Anterior cingulate cortex (tissue), 58 donors: ENCODE measurements around the gene PAK4.
"Not testable (repeated sequence)": the region's sequence is repeated elsewhere in the genome, so short reads cannot be mapped to it uniquely, and the experiment has no call there.

Experiments
- DNase-seq, 58 donors: peaks; one replicate each; lab custom pipeline; 2025; lab: John Stamatoyannopoulos, UW

PAK4 gene

DNA sequence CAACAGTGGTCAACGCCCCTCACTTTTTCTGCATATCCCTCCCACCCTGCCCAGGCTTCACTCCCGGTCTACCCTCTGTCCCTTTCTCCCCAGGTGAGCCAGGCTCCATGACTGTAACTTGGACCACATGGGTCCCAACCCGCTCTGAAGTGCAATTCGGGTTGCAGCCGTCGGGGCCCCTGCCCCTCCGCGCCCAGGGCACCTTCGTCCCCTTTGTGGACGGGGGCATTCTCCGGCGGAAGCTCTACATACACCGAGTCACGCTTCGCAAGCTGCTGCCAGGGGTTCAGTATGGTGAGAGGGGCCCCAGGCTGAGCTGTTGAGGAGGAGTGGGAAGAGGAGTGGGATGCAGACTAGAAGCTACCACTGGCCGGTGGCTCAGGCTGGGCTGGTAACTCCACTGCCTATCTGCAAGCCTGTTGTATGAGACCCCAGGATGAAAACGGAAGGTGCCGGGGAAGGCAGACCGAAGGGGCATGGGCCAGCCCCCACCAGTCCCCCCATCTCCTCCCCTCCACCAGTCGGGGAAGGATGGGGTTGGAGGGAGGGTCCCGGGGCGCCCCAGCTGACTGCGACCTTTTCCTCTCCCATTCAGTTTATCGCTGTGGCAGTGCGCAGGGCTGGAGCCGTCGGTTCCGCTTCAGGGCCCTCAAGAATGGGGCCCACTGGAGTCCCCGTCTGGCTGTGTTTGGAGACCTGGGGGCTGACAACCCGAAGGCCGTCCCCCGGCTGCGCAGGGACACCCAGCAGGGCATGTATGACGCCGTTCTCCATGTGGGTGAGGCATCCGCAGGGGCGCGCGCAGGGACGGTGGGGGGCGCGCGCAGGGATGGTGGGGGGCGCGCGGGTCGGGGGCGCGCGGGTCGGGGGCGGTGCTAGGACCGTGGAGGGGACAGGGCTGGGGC, 27.0 kb upstream of the PAK4 start:
- no peak for DNase-seq

DNA sequence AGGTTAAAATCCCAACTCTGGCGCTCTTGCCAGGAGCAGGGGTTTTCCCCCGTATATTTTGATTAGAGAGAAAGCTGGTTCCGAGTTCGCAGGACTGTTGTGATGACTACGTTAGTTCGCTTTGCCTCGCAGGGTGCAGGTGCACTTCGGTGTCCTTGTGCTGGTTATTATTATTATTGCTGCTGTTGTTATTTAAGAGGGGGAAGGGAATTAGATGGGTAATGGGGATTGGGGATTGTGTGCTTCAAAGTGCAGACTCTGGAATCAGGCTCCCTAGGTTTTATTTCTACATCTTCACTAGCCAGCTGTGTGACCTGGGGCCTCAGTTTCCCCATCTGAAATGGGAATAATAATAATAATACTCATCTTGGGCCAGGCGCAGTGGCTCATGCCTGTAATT, 26.2 kb upstream of the PAK4 start:
- no peak for DNase-seq

DNA sequence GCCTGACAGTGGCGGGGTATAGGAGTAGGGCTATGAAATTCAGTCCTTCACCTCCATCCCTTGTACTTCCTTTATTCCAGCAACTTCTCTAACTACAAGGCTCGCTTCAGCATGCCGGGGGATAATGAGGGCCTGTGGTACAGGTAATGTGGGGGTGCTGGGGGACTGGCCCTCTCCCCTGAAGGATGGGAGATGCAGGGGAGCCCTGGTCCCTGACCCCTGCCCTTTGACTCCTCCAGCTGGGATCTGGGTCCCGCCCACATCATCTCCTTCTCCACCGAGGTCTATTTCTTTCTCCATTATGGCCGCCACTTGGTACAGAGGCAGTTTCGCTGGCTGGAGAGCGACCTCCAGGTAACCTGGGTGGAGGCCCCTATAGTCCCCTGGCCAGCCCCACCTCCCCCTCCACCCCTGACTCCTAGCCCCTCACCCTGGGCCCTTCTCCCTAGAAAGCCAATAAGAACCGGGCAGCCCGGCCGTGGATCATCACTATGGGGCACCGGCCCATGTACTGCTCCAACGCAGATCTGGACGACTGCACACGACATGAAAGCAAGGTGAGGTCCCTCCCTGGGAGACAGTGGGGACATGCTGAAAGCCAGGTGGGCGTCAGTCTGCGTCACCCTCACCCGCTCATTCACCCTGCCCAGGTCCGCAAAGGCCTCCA, 25.0 kb upstream of the PAK4 start:
- no peak for DNase-seq

DNA sequence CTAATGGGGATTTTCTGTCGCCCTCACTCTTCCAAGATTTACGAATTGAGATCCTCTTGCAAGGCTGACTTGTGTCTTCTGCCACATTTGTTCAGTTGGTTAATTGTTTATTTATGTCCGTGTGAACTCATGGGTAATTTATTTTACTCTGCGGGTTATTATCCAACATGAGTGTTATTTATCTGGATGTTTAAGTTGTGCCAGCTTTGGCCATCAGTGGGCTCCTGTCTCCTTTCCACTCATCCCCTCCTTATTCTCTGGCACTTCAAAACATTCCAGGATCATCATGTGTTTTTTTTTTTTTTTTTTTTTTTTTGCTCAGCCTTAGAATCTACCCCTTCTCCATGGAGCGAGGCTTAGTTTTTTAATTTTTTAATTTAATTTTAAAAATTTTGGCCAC, 22.4 kb upstream of the PAK4 start:
- DNase-seq, result no peak

DNA sequence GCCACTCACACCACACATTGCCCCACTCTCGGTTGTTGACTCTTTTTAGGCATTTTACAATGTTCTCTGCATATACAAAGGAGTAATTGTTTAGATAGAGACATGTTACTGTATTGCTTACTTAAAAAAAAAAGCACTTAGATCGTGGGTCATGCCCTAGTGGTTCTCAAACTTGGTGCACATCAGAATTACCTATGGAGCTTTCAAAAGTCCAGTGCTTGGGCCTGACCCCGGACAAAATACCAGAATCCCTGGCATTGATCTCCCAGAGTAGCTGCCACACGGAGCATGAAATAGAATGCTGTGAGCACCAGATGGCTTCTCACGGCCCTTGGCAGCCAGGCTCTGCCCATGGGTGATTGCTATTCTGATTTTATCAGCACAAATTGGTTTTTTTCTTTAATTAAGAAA, 21.4 kb upstream of the PAK4 start:
- DNase-seq, result peak in 17 of 58 donors; percentile 1 to 52 (median 16)

DNA sequence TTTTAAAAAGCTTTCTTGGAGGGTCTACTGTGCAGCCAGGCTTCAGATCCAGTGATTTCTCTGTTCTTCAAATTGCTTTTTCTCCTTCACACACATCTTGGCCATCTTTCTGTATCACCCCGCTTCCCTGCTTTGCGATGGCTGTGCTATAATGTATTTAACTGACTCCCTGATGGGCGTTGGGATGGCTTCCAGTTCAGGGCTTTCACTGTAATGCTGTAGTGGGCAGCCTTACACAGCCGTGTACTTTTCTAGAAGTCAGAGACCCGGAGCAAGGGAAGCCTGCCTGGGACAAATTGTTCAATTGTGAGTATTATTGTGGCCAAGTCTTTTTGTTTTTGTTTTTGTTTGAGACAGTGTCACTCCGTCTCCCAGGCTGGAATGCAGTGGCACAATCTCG, 19.4 kb upstream of the PAK4 start:
- peak in 7 of 58 donors; percentile 15 to 56 (median 23) for DNase-seq

DNA sequence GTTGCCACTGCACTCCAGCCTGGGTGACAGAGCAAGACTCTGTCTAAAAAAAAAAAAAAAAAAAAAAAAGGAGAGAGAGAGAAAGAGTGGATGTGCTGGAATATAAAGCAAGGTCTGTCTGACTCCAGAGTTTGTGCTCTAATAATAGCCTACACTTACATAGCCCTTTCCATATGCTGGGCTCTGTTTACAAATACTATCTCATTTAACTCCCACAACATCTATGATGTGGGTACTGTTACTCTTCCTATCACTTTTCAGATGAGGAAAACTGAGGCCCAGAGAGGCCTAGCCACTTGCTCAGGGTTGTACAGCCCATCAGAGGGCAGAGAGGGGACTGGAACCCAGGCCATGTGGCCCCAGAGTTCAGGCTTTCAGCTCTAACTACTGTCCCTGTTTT, 15.9 kb upstream of the PAK4 start:
- no peak for DNase-seq

DNA sequence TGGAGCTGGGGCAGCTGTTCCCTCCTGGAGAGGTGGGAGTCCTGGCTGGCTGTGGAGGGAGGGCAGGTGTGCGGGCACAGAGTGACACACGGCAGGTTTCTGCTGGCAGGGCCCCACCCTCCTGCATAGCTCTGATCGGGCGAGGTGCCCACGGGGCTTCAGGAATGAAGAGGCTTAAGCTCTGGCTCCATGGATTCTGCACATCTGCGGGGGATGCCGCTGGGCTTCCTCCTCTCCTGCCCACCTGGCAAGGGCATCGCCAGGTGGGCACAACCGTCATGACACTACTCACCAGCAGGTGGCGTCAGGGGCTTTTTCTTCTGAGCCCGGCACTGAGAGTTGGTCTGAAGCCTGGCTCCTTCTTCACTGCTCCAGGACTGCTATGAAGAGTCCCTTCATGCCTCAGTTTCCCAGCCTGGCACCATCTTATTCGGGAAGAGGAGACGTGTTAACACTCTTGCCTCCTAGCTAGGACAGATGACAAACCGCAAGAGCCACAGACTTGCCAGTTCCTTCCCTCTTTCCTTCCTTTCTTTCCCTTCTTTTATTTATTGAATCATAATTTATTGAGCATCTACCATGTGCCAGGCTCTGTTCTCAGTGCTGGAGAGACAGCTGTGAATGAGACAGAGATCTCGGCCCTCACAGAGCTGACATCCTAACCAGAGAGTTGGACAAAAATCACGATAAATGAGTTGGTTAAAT, 15.2 kb upstream of the PAK4 start:
- peak in 39 of 58 donors; percentile 3 to 72 (median 31) for DNase-seq

DNA sequence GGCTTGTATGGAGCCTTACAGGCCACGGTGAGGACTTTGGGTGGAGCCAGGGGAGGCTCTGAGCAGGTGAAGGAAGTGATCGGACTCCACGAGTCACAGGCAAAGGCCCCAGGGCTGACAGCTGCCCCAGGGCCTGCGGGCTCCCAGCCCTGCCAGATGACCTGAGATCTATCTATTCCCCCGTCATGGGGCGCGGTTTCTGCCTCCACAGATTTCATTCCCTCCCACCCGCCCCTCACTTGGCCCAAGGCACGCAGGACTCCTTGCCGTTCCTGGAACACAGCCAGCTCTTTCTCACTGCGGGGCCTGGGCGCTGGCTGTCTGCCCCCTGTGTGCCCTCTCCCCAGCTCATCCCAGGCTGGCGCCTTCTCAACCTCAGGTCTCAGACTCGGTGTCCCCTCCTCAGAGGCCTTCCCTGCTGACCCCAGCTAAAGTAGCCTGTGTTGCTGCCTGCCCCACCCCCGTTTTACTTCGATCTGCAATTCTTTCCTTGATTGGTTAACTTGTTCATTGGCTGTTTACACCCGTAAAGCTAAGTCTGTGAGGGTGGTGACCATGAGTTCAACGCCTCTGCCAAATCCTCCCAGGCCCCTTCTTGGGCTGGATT, 13.9 kb upstream of the PAK4 start:
- peak in 1 of 58 donors; percentile 20 for DNase-seq

DNA sequence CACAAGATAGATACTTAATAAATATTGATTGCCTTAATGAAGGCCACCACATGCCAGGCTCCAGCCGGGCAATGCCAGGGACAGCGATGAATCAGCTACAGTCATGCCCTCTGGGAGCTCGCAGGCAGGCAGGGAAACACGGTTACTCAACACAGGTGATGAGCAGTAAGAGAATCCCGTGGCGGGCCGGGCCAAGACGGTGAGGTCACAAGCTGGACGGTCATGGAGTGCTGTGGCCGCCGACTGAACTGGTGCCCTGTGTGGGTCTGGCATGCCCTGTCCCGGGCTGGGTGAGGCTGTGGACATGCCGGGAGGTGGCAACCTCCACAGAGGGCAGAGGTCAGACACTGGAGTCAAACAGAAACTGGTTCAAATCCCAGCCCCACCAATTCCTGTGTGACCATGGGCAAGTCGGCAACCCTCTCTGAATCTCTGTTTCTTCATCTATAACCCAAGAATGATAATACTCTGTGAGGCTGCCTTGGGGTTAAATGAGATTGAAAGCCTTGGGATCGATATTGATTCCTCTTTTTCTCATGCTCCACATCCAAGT, 13.2 kb upstream of the PAK4 start:
- DNase-seq, result peak in 2 of 58 donors; percentile 22 to 27

DNA sequence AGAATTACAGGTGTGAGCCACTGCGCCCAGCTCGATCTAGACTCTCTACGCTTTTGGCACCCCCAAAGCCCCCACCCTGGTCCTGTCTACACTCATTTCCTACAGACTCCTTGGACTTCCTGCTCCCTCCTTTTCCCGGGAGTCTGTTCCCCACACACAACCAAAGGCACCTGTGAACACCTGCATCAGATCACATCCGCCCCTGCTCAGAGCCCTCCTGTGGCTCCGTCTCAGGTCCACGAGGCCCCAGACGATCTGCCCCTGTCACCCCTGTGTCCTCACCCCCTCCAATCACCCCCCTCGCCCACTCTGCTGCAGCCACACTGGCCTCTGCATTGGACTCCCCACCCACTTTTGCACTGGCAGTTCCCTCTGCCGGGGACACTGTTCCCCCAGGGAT, 12.4 kb upstream of the PAK4 start:
- DNase-seq, result no peak

DNA sequence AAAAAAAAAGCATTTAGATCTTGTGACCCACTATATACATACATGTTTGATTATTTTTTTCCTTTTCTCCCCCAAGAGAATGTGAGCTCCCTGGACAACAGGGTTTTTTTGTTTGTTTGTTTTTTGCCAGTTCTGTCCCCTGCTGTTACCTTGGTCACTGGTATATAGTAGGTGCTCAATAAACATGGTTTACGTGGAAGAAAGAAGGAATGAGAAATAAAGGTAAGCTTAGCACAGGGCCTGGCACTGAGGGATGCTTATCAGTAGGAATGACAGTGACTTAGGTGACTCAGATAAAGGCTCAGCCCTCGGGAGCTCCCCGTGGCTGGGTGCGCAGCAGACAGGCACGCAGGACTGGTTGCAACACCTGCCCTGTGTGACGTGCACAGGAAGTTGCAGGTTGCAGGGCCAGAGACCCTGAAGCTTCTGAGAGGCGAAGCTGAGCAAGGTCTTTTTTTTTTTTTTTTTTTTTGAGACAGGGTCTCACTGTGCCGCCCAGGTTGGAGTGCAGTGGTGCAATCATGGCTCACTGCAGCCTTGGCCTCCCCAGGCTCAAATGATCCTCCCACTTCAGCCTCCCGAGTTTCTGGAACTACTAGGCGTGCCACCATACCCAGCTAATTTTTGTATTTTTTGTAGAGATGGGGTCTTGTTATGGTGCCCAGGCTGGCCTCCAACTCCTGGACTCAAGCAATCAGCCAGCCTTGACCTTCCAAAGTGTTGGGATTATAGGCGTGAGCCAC, 10.3 kb upstream of the PAK4 start:
- DNase-seq, result no peak

DNA sequence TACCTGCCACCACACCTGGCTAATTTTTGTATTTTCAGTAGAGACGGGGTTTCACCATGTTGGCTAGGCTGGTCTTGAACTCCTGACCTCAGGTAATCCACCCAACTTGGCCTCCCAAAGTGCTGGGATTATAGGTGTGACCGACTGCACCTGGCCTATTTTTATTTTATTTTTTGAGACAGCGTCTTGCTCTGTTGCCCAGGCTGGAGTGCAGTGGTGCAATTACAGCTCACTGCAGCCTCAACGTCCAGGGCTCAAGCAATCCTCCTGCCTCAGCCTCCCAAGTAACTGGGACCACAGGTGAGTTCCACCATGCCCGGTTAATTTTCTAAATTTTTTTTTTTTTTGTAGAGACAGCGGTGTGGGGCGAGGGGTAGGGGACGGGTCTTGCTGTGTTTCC, 8.6 kb upstream of the PAK4 start:
- DNase-seq, result not testable (repeated sequence)

DNA sequence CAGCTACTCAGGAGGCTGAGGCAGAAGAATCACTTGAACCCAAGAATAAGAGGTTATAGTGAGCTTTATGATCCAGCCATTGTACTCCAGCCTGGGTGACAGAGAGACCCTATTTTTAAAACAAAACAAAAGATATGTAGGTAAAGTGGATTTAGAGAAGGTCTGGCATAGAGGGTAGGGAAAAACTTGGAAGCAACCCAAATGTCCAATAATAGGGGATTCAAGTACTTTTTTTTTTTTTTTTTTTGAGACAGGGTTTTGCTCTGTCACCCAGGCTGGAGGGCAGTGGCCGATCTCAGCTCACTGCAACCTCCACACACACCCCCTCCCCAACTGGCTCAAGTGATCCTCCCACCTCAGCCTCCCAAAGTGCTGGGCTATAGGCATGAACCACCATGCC, 5.8 kb upstream of the PAK4 start:
- no peak for DNase-seq

DNA sequence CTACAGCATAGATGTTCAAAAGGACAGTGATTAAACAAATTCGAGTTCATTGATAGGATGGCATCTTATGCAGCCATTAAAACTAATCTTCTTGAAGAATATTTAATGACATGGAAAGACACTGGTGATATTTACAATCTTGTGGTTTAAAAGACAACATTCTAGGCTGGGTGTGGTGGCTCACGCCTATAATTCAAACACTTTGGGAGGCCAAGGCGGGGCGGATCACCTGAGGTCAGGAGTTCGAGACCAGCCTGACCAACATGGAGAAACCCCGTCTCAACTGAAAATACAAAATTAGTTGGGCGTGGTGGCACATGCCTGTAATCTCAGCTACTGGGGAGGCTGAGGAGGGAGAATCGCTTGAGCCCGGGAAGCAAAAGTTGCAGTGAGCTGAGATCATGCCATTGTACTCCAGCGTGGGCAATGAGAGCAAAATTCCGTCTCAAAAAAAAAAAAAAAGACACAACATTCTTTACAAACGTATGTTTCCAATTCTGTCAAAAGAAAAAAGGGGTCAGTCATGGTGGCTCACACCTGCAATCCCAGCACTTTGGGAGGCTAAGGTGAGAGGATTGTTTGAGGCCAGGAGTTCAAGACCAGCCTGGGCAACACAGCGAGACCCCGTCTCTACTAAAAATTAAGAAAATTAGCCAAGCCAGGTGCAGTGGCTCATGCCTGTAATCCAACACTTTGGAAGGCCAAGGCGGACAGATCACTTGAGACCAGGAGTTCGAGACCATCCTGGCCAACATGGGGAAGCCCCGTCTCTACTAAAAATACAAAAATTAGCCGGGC, 2.5 kb upstream of the PAK4 start:
- DNase-seq, result no peak

DNA sequence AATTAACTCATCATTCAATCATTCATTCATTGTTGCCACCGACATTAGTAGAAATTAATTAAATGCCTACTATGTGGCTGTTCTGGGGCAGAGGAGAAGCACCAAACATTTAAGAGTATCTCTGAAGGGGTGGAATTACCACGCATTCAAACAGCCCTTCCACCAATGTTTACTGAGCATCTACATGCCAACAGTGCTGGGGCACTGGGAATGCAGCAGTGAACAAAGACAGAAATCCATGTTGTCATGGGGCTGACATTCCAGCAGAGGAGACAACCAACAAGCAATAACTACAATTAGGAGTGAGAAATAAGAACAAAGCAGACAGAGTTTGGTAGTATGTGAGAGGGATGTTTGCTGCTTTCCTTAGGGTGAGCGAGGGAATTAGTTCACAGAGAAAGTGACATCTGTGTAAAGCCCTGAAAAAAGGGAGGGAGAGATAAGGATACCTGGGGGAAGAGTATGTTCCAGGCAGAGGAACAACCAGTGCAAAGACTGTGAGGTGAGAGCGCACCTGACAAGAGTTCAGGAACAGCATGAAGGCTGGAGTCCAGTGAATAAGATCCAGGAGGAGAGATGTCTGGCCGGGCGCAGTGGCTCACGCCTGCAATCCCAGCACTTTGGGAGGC, 1.3 kb upstream of the PAK4 start:
- no peak for DNase-seq

DNA sequence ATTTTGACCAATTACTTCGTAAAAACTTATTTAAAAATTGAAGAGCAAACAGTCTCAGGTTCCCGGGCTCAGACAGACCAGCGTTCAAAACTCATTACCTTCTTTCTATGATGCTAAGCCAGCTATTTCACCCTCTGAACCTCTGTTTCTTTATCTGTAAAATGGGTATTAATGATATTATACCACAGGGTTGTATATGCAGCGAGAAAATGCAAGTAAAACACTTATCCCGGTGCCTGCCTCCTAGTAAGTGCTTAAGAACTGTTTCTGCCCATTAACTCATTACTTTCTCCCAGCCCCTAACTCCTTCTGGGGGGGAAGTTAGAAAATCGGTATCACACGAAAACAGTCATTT, 410 bp upstream of the PAK4 start:
- DNase-seq, result no peak

DNA sequence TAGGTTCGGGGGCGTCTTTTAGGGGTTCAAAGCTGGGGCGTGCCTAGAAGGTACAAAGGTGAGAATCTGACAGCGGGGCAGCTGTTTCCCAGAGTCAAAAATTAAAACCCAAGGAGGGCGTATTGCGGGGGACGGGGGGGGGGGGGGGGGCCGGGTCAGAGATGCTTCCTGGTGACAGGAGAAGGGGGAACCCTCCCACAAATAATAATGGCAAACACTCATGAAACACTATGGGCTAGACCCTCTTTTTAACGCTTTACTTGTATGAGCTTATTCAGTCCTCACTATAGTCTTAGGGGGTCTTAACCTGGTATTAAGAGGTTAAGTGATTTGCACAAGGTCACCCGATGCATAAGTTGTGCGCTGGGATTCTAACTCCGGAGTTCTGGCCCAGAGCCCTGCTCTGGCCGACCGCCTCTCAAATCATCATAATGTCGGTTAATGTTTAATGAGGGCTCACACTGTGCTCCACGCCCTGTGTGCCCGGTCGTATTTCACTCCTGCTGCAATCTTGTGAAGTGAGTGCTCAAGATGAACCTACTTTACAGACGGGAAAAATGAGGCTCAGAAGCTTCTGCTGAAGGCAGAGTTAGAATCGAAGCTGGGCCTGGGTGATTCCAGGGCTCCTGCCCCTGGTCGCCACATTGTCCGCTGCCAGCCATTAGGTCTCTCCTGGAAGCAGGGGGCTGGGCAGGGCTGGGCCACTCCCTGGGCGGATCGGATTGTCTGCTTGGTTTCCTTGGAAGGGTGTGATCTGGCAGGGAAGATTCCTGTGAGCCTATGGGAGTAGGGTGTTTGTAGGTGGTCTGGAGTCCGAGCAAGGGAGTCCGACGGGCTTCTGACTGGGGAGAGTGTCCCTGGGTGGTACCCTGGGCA, 964 bp downstream of the PAK4 start:
- no peak for DNase-seq
